HEK293T (cell line): ENCODE results near the gene TSHR.

Source experiments
- ARNT ChIP-seq: fragments of 450-650 bp; IDR thresholded peaks from 2 replicates; pipeline ENCODE4 v1.6.1; 2017; ENCODE audit warnings: mild to moderate bottlenecking
- ELF4 ChIP-seq: fragments of 450-650 bp; IDR thresholded peaks from 2 replicates; pipeline ENCODE4 v1.6.1; 2017; ENCODE audit warnings: antibody characterized with exemption
- FOXA1 ChIP-seq: fragments of 450-650 bp; IDR thresholded peaks from 2 replicates; pipeline ENCODE4 v1.6.1; 2016; ENCODE audit warnings: mild to moderate bottlenecking
- SP1 ChIP-seq: fragments of 450-650 bp; IDR thresholded peaks from 2 replicates; pipeline ENCODE4 v1.6.1; 2017
- SUZ12 ChIP-seq: fragments of 450-650 bp; IDR thresholded peaks from 2 replicates; pipeline ENCODE4 v1.6.1; 2016; ENCODE audit warnings: mild to moderate bottlenecking
- TARDBP ChIP-seq: fragments of 450-650 bp; IDR thresholded peaks from 2 replicates; pipeline ENCODE4 v1.6.1; 2016

GRCh38 chr14:80951491-80951890 lies 3.9 kb upstream of the TSHR start:
- TF ChIP-seq FOXA1 (no peak), ARNT (no peak), SUZ12 (no peak), SP1 (no peak), ELF4 (no peak), TARDBP (no peak)
